SK-N-SH (cell line): Measurements from ENCODE around the gene ABCC4.

Source experiments
- CTCF ChIP-seq: fragments of 200-600 bp; sonication (generic); IDR thresholded peaks from 2 replicates; pipeline ENCODE4 v1.6.1; 2017; ENCODE audit warnings: antibody characterized with exemption, mild to moderate bottlenecking, moderate library complexity
- GATA2 ChIP-seq: sonication (generic); formaldehyde crosslinking; IDR thresholded peaks from 2 replicates; pipeline ENCODE4 v1.5.0; 2020; ENCODE audit warnings: mild to moderate bottlenecking, missing genetic modification reagents
- JUND ChIP-seq: IDR thresholded peaks from 2 replicates; pipeline ENCODE4 v1.4.0; 2012
- MAX ChIP-seq: IDR thresholded peaks from 2 replicates; pipeline ENCODE4 v1.4.0; 2012; ENCODE audit warnings: low read depth
- MEF2A ChIP-seq: IDR thresholded peaks from 2 replicates; pipeline ENCODE4 v1.4.0; 2012; ENCODE audit warnings: low read depth, borderline replicate concordance
- RAD21 ChIP-seq: IDR thresholded peaks from 2 replicates; pipeline ENCODE4 v1.6.1; 2012; ENCODE audit warnings: mild to moderate bottlenecking, low read length
- RCOR1 ChIP-seq: fragments of 150-350 bp; IDR thresholded peaks from 2 replicates; pipeline ENCODE4 v1.6.1; 2017; ENCODE audit warnings: antibody characterized with exemption, low read length
- SIN3A ChIP-seq: IDR thresholded peaks from 2 replicates; pipeline ENCODE4 v1.6.1; 2012; ENCODE audit warnings: low read depth, mild to moderate bottlenecking, low read length, moderate library complexity, borderline replicate concordance
- SMC3 ChIP-seq: IDR thresholded peaks from 2 replicates; pipeline ENCODE4 v1.6.1; 2012; ENCODE audit warnings: low read depth, low read length, improper control_type of control experiment

- TF ChIP-seq CTCF (no peak), JUND (no peak), SMC3 (no peak), SIN3A (no peak), RAD21 (no peak), MAX (no peak), GATA2 (CRISPR knock-in tag) (no peak), MEF2A (no peak), RCOR1 (no peak)
These were observed 225.7 kb downstream of the ABCC4 start for GRCh38 chr13:95075506-95075905.
